Kidney glomerular epithelial cell (primary cell): ENCODE results near the gene CEP126.

Source experiments
- DNase-seq: peaks from one replicate; lab custom pipeline; 2025; lab: John Stamatoyannopoulos, UW

Gene CEP126, protein sequence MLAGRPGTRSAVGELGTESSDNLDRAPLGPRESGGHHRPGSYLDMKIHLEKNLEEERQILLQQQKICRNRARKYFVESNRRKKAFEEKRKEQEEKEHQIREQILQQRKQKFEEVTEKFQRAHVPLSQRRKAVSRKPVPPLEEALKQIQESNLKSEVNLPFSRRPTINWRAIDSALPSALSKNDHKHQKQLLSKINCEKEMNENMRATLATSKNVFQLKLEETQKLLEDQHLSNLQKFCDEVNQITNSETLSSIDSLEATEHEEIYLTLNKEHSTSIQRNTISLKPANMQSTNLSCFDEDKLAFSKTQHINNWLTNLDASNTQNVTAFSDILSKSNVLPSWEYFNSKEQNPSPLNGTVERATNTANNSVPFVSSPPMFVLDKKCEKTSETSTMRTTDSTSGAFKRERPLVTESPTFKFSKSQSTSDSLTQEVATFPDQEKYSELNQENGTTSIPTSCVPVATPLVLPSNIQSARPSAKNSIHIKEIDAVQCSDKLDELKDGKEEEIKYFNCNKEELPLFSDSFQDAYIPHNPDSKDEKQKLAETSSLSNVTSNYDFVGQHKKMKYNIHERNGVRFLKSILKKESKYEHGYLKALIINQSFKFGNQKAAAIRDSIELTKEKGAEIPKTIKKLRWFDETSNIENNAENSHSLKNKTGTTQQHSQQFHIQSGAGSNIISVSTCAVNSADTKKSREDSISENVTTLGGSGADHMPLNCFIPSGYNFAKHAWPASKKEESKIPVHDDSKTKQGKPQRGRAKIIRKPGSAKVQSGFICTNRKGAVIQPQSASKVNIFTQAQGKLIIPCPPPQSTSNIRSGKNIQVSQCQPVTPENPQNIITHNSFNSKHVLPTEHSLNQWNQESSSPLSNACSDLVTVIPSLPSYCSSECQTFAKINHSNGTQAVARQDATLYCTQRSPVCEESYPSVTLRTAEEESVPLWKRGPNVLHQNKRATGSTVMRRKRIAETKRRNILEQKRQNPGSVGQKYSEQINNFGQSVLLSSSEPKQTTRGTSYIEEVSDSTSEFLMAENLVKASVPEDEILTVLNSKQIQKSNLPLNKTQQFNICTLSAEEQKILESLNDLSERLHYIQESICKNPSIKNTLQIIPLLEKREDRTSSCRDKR

DNA sequence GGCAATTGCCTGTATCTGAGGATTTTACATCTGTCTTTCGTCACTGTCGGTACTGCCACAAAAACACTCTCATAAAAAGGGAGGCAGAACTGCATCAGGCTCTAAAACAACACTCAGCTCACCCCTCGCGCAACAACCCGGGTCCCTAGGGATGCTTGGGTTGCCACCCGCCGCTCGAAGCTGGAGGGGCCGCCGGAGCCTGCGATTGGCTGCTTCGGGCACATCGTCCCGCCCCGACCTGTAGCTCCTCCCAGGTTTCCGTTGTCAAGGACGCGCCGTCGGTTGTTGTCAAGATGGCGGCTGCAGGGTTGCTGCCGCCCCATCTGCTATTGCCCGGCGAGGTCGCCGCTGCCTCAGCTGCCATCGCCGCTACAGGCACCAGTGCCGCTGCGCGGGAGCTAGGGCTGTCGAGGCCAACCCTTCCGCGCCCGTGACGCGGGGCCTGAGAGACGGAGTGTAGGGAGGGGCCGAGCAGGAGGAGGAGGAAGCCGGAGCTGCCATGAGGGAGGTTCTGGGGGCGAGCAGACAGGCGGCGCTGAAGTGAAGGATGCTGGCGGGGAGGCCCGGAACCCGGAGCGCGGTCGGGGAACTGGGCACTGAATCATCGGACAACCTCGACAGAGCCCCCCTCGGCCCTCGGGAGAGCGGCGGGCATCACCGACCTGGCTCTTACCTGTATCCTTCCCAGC lies at the start of gene CEP126:
Gene CEP126, plus strand, starts transcription at position 273 of the 689 bp plus-strand sequence. Its CDS starts 275 bp downstream, at position 548.
- peak; percentile 96 for DNase-seq

DNA sequence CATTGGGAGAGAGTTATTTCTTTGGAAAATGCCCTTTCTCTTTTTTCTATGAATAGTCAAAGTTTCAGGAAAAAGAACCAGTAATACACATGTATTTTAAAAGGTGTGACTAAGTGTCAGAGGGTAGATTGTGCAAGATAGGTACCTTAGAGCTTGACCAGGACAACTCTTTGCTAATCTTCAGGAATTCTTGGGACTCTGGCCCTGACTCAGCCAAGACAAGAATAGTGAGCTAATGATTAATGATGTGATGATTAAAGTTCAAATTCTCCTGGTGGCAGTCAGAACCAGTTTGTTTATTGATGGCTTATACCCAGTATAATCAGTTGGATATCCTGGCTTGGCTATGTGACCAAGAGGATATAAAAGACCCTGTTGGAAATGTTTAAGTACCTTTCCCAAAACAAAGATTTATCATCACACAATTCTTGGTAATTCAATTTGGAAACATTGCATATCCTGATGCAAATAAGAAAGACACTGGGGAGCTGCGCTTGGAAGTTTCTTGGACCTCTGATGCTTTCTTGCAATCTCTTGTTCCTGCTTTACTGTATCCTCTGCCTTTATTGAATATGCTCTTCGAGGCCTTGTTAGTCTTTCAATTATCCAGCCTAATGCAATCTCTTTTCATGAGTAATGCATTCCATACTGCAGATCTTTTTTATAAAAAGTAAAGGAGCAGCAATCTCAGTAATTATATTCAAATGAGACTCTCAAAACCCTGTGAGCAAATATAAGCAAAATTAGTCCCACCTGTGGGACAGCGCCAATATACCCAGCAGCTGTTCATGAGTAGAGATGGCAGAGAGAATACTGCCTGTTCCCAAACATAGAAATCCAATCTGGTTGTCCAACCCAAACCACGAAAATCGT lies 48.0 kb upstream of the CEP126 start:
- peak; percentile 96 for DNase-seq

DNA sequence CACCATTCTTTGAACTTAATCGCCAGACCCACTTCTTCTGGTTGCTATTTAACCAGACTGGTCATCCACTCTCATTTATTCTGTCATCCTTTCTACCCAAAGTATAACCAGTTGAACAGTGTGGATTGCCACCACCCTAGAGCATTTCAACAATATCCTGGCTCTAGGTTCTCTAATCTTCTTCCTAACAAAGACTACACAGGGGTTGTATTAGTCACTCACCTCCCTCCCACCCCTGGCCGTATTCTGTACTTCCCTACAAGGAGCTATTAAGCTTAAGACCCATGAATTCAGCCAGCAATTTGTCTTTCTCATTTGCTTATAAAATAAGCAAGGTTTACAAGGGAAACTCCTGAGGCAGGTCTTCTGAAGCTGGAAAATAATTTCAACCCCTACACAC lies 46.9 kb upstream of the CEP126 start:
- peak; percentile 56 for DNase-seq

DNA sequence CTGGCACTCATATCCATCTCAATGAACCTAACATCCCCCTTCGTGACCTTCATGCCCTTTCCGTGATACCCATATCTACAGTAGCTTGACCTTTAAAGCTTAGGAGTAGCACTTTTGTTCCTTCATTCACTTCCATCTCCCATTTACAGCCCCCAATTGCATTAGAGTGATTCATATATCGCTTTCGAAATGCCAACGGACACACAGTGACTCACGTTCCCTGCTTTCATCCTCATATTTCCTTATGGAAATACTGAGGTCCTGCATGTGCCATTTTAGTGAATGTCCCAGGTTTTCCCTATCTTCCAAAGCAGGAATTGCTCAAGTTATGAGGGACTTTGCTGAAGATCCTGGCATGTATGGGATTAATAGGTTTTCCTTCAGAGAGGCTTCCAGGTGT lies 44.3 kb upstream of the CEP126 start:
- no peak for DNase-seq

DNA sequence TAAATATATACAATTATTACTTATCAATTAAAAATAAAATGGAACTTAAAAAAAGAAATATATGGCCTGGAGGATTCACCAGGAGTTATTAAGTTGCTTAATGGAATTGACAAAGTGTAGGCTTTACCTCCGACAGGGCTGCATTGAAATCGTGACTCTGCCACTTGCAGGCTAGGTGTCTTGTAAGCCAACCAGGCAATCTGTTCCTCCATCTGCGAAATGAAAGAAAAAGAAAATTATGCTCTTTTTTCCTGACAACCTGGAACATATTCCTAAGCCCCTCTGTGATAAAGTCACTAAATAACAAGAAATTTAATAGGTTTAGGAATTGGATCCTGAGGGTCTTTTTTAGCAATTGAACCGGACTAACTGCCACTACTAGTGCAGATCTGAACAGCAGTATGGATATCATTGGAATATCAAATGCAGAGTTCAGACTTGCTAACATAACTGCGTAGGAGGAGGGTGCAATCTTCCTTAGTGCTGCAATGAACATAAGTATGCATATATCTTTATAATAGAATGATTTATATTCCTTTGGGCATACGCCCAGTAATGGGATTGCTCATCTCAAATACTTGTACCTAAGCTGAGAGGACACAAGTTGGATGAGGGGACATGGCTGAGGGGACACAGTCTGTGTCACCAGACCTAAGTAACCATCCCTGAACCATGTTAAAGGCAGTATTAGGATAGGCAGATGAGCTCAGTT lies 42.5 kb upstream of the CEP126 start:
- DNase-seq: no peak

DNA sequence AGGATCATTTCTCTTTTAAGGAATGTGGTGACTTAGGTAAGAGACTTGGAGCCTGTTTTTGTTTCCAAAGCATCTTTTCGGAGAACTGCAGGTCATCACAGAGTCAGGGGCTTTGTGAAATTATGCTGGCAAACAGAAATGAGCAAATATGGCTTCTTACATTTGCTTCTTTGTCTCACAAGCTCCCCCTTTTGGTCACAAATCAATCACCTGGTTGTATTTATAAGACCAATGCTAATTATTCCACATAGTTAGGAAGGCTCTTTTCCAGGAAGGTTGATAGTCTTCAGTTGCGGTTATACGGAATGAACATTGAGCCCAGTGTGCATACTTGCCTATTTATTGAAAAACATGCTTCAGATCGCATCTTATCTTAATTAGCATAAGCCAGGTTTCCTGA lies 34.6 kb upstream of the CEP126 start:
- DNase-seq: peak; percentile 22

DNA sequence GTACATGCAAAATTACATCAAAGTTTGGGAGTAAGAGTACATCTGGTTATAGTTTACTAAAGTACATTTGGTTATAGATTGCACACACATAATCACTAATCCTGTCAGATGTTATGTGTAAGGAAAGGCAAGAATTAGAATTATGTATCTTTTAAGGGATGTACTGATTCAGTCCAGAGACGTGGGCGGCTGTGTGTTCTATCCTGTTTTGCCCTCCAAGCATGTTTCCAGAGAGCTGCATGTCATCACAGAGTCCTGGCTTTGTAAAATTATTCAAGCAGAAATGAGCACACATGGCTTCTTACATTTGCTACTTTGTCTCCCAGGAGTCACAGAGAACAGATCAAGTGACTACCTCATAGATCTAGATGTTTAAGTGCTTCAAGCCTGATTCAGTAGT lies 33.2 kb upstream of the CEP126 start:
- no peak for DNase-seq

DNA sequence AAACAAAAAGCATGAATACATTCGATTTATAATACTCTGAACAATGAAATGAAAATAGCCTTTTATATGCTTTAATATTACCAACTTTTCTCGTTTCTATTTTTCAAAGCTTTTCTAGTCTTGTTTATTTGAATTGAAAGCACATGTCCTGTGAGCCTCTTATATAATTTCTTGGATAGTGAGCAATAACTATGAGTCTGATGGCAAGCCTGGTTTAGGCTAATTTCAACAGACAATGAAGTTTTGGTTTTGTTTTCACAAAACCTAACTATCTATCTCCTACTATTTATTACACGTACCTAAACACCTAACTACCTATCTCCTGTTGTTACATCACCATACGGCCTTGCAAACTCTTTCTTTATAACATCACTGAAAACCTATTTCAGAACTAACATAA lies 29.2 kb upstream of the CEP126 start:
- DNase-seq: no peak

DNA sequence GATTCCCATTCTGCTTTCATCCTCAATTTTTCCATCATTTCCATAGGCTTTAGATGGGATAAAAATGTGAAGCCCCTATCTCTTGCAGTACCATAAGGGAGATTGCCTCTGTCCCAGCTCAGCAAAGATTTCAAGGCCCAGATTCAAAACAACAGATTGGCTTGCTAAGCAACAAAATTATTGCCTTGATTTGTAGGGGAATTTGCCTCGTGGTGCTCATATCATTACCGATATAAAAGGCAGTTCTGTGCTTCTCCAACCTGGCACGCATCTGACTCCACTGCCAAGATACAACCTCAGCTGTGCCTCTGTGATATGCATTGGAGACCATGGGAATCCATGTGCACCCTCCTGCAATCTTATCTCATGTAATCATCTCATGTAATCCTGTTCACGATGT lies 25.0 kb upstream of the CEP126 start:
- no peak for DNase-seq

DNA sequence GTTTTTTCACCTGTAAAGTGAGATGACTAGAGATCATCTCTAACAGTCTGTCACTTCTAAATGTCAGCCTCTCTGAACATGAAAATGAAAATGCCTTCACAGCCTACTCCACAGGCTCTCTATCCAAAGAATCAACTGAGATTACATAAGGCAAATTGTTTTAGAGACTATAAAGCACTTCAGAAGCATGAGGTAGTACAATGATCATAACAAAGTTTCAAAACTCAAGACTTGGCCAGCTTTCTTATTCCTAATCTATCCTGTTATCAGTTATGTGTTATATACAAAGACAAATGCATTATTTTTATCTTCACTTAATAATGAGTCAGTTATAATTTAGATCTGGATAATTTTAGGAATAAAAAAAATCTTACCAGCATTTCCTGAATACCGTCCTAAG lies 20.3 kb upstream of the CEP126 start:
- DNase-seq: no peak

DNA sequence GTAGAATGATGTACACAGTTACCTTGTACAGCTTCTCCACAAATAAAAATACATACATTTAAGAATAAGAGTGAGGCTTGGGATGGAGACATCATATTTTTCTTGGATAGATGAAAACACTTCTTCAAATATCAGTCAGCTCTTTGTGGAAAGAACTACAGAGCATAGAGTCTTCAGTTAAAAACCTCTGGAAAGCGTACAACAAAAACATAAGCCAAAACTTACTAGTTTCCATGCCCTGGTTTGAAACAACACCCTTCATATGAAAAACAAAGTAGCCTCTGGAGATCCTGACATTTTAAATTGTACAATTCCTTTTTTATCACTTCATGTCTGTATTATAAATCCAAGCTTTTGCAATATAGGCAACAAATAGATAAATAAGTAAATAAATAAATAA lies 7.0 kb upstream of the CEP126 start:
- DNase-seq: no peak

DNA sequence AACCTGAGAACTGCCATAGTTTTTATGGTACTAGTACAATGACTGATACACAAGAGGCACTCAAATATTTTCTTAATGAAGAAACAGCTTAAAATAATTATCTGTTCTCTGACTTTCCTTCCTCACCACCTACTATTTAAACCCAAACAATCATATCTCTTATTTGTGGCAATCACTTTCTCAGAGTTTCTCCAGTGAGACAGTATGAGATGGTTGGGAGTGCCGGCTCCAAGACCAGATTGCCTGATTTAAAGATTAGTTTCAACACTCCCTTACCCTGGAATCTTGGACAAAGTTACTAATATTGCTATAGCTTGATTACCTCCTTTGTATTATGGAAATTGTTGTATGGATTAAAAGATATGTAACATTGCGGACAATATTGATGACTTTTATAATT lies 5.7 kb upstream of the CEP126 start:
- DNase-seq: no peak

DNA sequence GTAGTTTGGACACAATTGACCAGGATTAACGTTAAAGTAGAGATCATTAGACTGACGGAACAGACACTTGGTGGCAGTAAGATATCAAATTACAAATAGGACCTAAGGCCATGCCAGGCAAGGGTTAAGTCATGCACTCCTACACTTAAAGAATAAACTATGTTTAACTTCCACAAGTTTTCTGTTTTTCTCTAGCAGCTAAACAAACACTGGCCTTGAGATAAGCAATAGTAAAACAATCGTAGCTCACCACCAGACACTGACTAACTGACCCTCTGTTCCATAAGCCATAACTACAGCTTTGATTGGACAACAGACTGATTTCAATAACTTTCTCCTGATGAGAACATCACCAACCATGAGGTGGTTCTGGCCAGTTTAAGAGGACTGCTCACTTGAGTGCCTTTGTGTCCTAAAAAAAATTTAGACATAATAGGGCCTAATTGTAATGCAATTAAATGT lies 2.0 kb upstream of the CEP126 start:
- DNase-seq: peak; percentile 51

DNA sequence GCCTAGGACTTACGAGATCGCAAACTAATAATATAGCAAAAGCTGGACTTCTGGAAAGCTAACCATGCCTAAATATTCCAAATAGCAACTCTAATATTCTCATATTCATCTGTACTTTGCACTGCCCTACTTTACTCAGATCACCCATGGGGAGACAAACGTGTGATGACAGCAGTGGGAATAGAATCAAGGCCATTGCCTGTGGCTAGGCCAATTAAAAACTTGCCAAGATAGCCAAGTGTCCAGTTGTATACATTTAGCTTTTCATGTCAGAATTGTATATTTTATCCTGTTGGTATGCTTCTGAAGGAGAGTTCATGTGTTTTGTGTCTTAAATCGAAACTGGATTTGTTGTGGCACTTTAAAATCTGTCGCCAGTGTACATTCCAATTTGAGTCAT lies 1.2 kb upstream of the CEP126 start:
- no peak for DNase-seq

DNA sequence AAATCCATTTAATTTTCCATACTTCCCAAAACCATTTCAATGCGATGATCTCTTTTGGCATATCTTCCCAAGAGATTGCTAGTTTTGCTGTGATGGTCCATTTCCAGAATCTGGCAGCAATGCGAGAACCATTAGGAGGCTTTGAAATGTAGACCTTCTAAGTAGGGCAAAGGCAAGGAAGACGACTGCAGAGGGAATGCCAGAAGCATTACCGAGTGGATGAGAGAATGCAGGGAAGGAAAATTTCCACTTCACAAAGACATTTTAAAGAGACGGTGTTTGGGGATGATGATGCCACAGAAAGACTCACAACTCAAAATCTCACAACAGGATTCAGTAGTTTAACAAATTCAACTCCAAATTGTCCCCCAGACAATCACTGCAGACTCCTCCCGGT lies 471 bp upstream of the CEP126 start:
- no peak for DNase-seq

DNA sequence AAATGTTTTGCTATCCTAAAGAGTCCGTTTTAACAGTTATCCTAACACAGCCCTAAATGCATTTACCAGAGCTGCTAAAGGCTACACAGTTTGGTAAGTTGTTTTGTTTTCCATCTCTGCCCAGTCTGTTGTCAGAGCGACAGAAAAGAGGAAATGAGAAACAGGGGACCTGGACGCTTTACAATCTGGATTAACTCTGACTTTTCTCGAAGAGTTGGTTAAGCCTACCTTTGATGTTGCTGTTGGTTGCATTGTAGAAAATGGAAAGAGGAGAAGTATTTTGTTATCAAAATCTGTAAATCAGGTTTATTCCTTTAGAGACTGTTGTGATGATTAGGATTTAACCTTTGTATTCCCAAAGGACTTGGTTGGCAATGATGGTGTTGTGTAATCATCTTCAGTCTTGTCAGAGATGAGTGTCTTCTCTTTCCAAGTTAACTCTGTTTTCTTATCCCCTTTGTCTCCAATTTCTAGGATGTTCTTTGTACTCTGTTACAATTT lies 1.0 kb downstream of the CEP126 start:
- peak; percentile 52 for DNase-seq

DNA sequence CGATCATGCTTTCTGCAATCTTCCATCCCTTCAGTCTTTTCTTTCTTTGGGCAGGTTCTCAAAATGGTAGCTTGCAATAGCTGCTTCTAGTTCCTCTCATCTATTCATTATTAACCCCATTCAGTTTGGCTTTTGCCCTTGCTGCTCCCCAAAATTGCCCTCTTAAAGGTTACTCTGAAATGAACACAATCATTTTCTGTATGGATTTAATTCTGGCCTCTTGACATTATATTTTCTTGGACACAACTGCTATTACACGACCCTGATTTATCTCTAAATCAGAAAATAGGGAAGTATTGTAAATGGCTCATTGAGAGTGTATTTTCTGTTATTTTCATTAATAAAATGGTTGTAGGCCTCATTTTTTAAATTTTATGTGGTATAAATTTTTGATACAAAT lies 1.6 kb downstream of the CEP126 start, which contains the start of gene ANGPTL5:
Gene ANGPTL5, minus strand, starts transcription at position 101 of the 400 bp plus-strand sequence. CDS start 8,613 bp downstream, outside the sequence.
- no peak for DNase-seq

DNA sequence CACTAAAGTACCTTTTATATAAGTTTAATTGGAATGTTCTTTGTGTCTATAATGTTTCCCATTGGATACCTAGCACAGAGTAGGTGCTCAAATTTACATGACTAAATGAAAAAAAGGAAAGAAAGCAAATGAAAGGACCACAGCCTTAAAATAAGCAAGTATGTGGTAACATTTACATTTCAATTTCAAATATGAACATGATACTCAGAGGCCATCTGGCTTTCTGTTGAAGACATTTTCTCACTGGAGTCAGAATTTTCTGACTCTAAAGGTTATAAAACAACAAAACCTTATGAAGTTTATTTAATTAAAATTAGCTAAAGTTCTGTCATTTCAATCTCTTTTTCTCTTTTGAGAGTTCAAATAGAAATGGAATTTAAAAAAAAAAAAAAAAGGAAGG lies 2.4 kb downstream of the CEP126 start:
- no peak for DNase-seq

DNA sequence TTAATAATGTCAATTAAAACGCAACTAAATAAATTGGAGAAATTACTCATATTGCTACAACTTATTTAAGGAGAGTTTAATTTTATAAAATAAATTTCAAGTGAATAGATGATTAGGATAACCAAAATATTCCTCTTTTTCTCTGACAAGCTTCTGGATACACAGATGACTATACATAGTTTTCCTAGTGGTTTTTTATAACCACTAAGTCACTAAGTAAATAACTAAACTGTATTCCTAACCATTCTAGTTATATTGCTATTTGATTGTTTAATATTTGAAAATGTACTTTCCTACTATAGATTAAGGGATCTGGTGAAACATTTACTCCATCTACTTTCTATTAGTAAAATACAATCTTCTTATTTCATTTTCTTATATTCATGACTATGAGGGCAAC lies 6.2 kb downstream of the CEP126 start:
- no peak for DNase-seq

DNA sequence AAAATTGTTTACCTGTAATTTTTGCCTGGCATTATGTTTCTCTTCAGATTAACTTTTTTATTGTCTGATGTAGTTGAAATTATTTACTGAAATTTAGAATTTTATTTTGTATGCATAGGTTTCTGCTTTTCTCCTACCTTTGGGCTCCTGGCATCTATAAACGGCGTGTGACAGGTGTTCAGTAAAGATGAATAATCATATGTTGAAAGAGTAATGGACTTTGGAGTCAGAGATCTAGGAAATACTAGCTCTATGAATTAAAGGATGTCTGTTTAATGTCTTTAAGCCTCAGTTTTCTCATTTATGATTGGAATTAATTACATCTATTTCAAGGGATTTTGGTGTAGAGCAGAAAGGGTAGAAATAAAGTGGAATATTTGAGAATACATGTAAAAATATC lies 8.7 kb downstream of the CEP126 start:
- DNase-seq: no peak
